Activated naive CD8-positive, alpha-beta T cell (primary cell): ENCODE results near the gene AKAP7.
"Not testable (repeated sequence)": the region's sequence is repeated elsewhere in the genome, so short reads cannot be mapped to it uniquely, and the experiment has no call there.

Experiments
- H3K27ac Mint-ChIP-seq: one replicate; pipeline ENCODE4 v1.8.0; 2021; ENCODE audit warnings: mixed read lengths
- H3K27me3 Mint-ChIP-seq: one replicate; pipeline ENCODE4 v1.8.0; 2021; ENCODE audit warnings: mixed read lengths
- H3K36me3 Mint-ChIP-seq: one replicate; pipeline ENCODE4 v1.8.0; 2021; ENCODE audit warnings: mixed read lengths
- H3K4me1 Mint-ChIP-seq: one replicate; pipeline ENCODE4 v1.8.0; 2021; ENCODE audit warnings: low read depth, mixed read lengths
- H3K4me3 Mint-ChIP-seq: one replicate; pipeline ENCODE4 v1.8.0; 2021; ENCODE audit warnings: mild to moderate bottlenecking, mixed read lengths
- H3K9me3 Mint-ChIP-seq: one replicate; pipeline ENCODE4 v1.8.0; 2021; ENCODE audit warnings: low read depth, mixed read lengths

AKAP7 gene

GRCh38 chr6:131135244-131136020 is at the start of gene AKAP7:
AKAP7 (plus strand) TSS chr6:131135467; CDS start chr6:131135764, 297 bp downstream.
- Mint-ChIP-seq H3K4me1 (peaks cover 31% of the 10 kb centered on the region), H3K27ac (peak within 1 kb of the TSS; percentile 98), H3K36me3 (no peaks in the 10 kb centered on the region), H3K9me3 (no peaks in the 10 kb centered on the region), H3K27me3 (no peaks in the 10 kb centered on the region), H3K4me3 (peak within 1 kb of the TSS; percentile 93)

- not testable (repeated sequence) for H3K4me1 Mint-ChIP-seq, H3K27me3 Mint-ChIP-seq, H3K9me3 Mint-ChIP-seq, H3K27ac Mint-ChIP-seq, H3K4me3 Mint-ChIP-seq
- H3K36me3 Mint-ChIP-seq, result peaks cover 14% of the 10 kb centered on the region
These were observed 44.9 kb upstream of the AKAP7 start for GRCh38 chr6:131090339-131090738.

GRCh38 chr6:131091944-131092343 is 43.3 kb upstream of the AKAP7 start:
- H3K9me3 Mint-ChIP-seq, H3K36me3 Mint-ChIP-seq, H3K4me3 Mint-ChIP-seq, H3K4me1 Mint-ChIP-seq, H3K27ac Mint-ChIP-seq, H3K27me3 Mint-ChIP-seq: not testable (repeated sequence)

- no peak overlapping the region for H3K27ac Mint-ChIP-seq
- no peak overlapping the region for H3K4me3 Mint-ChIP-seq
- H3K36me3 Mint-ChIP-seq, result peaks cover 5% of the 10 kb centered on the region
- H3K27me3 Mint-ChIP-seq, result no peaks in the 10 kb centered on the region
- no peaks in the 10 kb centered on the region for H3K9me3 Mint-ChIP-seq
- no peaks in the 10 kb centered on the region for H3K4me1 Mint-ChIP-seq
These were observed 41.9 kb upstream of the AKAP7 start for GRCh38 chr6:131093334-131093733.

GRCh38 chr6:131096786-131097185 is 38.5 kb upstream of the AKAP7 start:
- Mint-ChIP-seq H3K36me3 (peaks cover 6% of the 10 kb centered on the region), H3K4me1 (no peaks in the 10 kb centered on the region), H3K4me3 (no peak overlapping the region), H3K9me3 (no peaks in the 10 kb centered on the region), H3K27ac (no peak overlapping the region), H3K27me3 (no peaks in the 10 kb centered on the region)

- no peak overlapping the region for H3K27ac Mint-ChIP-seq
- no peaks in the 10 kb centered on the region for H3K4me1 Mint-ChIP-seq
- peaks cover 3% of the 10 kb centered on the region for H3K36me3 Mint-ChIP-seq
- H3K4me3 Mint-ChIP-seq, result no peak overlapping the region
- no peaks in the 10 kb centered on the region for H3K9me3 Mint-ChIP-seq
- H3K27me3 Mint-ChIP-seq, result no peaks in the 10 kb centered on the region
These were observed 33.2 kb upstream of the AKAP7 start for GRCh38 chr6:131101911-131102680.

- Mint-ChIP-seq H3K9me3 (no peaks in the 10 kb centered on the region), H3K4me1 (no peaks in the 10 kb centered on the region), H3K27ac (no peak overlapping the region), H3K27me3 (no peaks in the 10 kb centered on the region), H3K4me3 (no peak overlapping the region), H3K36me3 (peaks cover 3% of the 10 kb centered on the region)
These were observed 32.0 kb upstream of the AKAP7 start for GRCh38 chr6:131103296-131103695.

GRCh38 chr6:131103901-131104300 is 31.4 kb upstream of the AKAP7 start:
- Mint-ChIP-seq H3K27me3 (no peaks in the 10 kb centered on the region), H3K36me3 (peaks cover 3% of the 10 kb centered on the region), H3K9me3 (no peaks in the 10 kb centered on the region), H3K27ac (no peak overlapping the region), H3K4me3 (no peak overlapping the region), H3K4me1 (no peaks in the 10 kb centered on the region)

- Mint-ChIP-seq H3K36me3 (no peaks in the 10 kb centered on the region), H3K27ac (no peak overlapping the region), H3K4me3 (no peak overlapping the region), H3K27me3 (no peaks in the 10 kb centered on the region), H3K4me1 (no peaks in the 10 kb centered on the region), H3K9me3 (no peaks in the 10 kb centered on the region)
These were observed 28.1 kb upstream of the AKAP7 start for GRCh38 chr6:131107151-131107550.

- H3K9me3 Mint-ChIP-seq, result peaks cover 3% of the 10 kb centered on the region
These were observed 23.0 kb upstream of the AKAP7 start for GRCh38 chr6:131112249-131112648.

GRCh38 chr6:131115651-131116050 is 19.6 kb upstream of the AKAP7 start:
- Mint-ChIP-seq H3K4me1 (no peaks in the 10 kb centered on the region), H3K4me3 (no peak overlapping the region), H3K27ac (no peak overlapping the region), H3K27me3 (no peaks in the 10 kb centered on the region), H3K36me3 (no peaks in the 10 kb centered on the region), H3K9me3 (peaks cover 3% of the 10 kb centered on the region)

More at GRCh38 chr6:131112249-131112648, 23.0 kb upstream of the AKAP7 start:
- Mint-ChIP-seq H3K4me1 (no peaks in the 10 kb centered on the region), H3K27ac (no peak overlapping the region), H3K36me3 (no peaks in the 10 kb centered on the region), H3K27me3 (no peaks in the 10 kb centered on the region), H3K4me3 (no peak overlapping the region)

GRCh38 chr6:131116321-131116720 is 18.9 kb upstream of the AKAP7 start:
- no peaks in the 10 kb centered on the region for H3K36me3 Mint-ChIP-seq
- H3K4me1 Mint-ChIP-seq, result no peaks in the 10 kb centered on the region
- H3K4me3 Mint-ChIP-seq, result no peak overlapping the region
- no peaks in the 10 kb centered on the region for H3K27me3 Mint-ChIP-seq
- H3K9me3 Mint-ChIP-seq, result peaks cover 3% of the 10 kb centered on the region
- no peak overlapping the region for H3K27ac Mint-ChIP-seq

- Mint-ChIP-seq H3K4me3 (no peak overlapping the region), H3K27me3 (no peaks in the 10 kb centered on the region), H3K9me3 (peaks cover 3% of the 10 kb centered on the region), H3K4me1 (no peaks in the 10 kb centered on the region), H3K27ac (no peak overlapping the region), H3K36me3 (no peaks in the 10 kb centered on the region)
These were observed 18.4 kb upstream of the AKAP7 start for GRCh38 chr6:131116755-131117360.

GRCh38 chr6:131117878-131118277 is 17.4 kb upstream of the AKAP7 start:
- no peaks in the 10 kb centered on the region for H3K36me3 Mint-ChIP-seq
- no peaks in the 10 kb centered on the region for H3K4me1 Mint-ChIP-seq
- H3K27ac Mint-ChIP-seq, result no peak overlapping the region
- H3K4me3 Mint-ChIP-seq, result no peak overlapping the region
- H3K27me3 Mint-ChIP-seq, result peaks cover 3% of the 10 kb centered on the region
- H3K9me3 Mint-ChIP-seq, result peaks cover 3% of the 10 kb centered on the region

GRCh38 chr6:131122007-131122406 is 13.3 kb upstream of the AKAP7 start:
- H3K36me3 Mint-ChIP-seq, result no peaks in the 10 kb centered on the region
- no peak overlapping the region for H3K4me3 Mint-ChIP-seq
- no peak overlapping the region for H3K27ac Mint-ChIP-seq
- H3K27me3 Mint-ChIP-seq, result peaks cover 3% of the 10 kb centered on the region
- H3K9me3 Mint-ChIP-seq, result peaks cover 1% of the 10 kb centered on the region
- no peaks in the 10 kb centered on the region for H3K4me1 Mint-ChIP-seq
